Measurements from ENCODE around the gene ZRANB3.
"Not testable (repeated sequence)": the region's sequence is repeated elsewhere in the genome, so short reads cannot be mapped to it uniquely, and the experiment has no call there.

Gene ZRANB3

GRCh38 chr2:135475128-135475527, 55.9 kb downstream of the ZRANB3 start:
- no peak for DNase-seq

GRCh38 chr2:135473567-135473966, 57.5 kb downstream of the ZRANB3 start:
- DNase-seq = no peak

- DNase-seq = no peak
These were observed 59.9 kb downstream of the ZRANB3 start for GRCh38 chr2:135471106-135471505.

GRCh38 chr2:135457279-135457678, 73.7 kb downstream of the ZRANB3 start:
- DNase-seq = no peak

GRCh38 chr2:135456835-135457234, 74.2 kb downstream of the ZRANB3 start:
- DNase-seq = no peak

- no peak for DNase-seq
These were observed 74.6 kb downstream of the ZRANB3 start for GRCh38 chr2:135456431-135456830.

GRCh38 chr2:135454608-135455007, 76.4 kb downstream of the ZRANB3 start:
- no peak for DNase-seq

GRCh38 chr2:135453027-135453426, 78.0 kb downstream of the ZRANB3 start:
- not testable (repeated sequence) for DNase-seq

GRCh38 chr2:135451966-135452365, 79.1 kb downstream of the ZRANB3 start:
- no peak for DNase-seq

- DNase-seq = not testable (repeated sequence)
These were observed 88.0 kb downstream of the ZRANB3 start for GRCh38 chr2:135443013-135443412.

GRCh38 chr2:135435155-135435554, 95.9 kb downstream of the ZRANB3 start:
- DNase-seq = not testable (repeated sequence)

- no peak for DNase-seq
These were observed 106.2 kb downstream of the ZRANB3 start for GRCh38 chr2:135424849-135425248.

- DNase-seq = no peak
These were observed 108.1 kb downstream of the ZRANB3 start for GRCh38 chr2:135422898-135423297.

GRCh38 chr2:135411646-135412045, 119.4 kb downstream of the ZRANB3 start:
- no peak for DNase-seq

- no peak for DNase-seq
These were observed 121.6 kb downstream of the ZRANB3 start for GRCh38 chr2:135409436-135409835.

- DNase-seq = not testable (repeated sequence)
These were observed 134.8 kb downstream of the ZRANB3 start for GRCh38 chr2:135396259-135396658.

GRCh38 chr2:135386993-135387392, 144.0 kb downstream of the ZRANB3 start:
- DNase-seq = no peak

GRCh38 chr2:135378591-135378990, 152.4 kb downstream of the ZRANB3 start:
- no peak for DNase-seq

- no peak for DNase-seq
These were observed 157.3 kb downstream of the ZRANB3 start for GRCh38 chr2:135373702-135374101.

- DNase-seq = no peak
These were observed 181.1 kb downstream of the ZRANB3 start for GRCh38 chr2:135349941-135350340.

GRCh38 chr2:135348096-135348704, 182.8 kb downstream of the ZRANB3 start:
- DNase-seq = not testable (repeated sequence)

- DNase-seq = no peak
These were observed 193.9 kb downstream of the ZRANB3 start for GRCh38 chr2:135337071-135337470.

- no peak for DNase-seq
These were observed 195.8 kb downstream of the ZRANB3 start for GRCh38 chr2:135335256-135335655.

GRCh38 chr2:135327146-135327545, 203.9 kb downstream of the ZRANB3 start:
- no peak for DNase-seq
